GM19324 (cell line): ENCODE measurements around the gene OR13C2.
A peak's percentile ranks its signal among the peaks of the same experiment; 100 is the strongest.

ENCODE experiments used
- ATAC-seq: cut with Tn5 transposase; IDR thresholded peaks from one replicate; pipeline ENCODE4 v1.9.1; 2021; ENCODE audit warnings: mild to moderate bottlenecking, moderate library complexity; ENCODE audit not compliant: unreplicated experiment, low FRiP score

Gene OR13C2

DNA sequence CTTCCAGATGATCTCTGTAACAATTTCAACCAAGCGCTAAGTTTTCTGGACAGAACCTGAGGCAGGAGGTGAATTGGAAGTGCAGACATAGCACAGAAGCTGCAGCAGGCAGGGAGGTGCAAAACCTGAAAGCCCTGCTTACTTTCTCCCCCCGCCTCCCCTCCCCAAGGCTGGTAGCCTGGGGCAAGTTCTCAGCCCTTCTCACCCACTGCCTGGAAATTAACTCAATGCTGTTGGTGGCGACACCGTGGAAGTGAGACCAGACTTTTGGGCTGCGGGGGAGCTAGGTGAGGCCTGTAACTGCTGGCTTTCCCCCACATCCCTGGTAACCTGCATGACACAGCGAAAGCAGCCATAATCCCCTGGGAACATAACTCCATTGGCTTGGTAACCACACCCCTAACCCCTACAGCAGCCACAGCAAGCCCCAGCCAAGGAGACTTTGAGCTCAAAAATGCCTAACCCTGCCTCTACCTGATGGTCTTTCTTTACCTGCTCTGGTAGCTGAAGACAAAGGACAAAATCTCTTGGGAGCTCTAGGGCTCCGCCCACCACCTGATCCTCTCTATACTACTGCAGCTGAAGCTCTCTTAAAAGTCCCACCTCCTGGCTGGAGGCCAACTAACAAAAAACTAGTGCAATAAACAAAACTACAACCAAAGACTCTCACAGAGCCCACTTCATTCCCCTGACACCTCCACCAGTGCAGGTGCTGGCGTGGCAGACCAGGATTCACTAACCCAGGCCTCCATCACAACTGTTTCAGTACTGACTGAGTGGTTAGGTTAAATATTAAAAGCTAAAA lies 48.4 kb downstream of the OR13C2 start:
- ATAC-seq = peak; percentile 58

GRCh38 chr9:104555521-104555920 lies 49.9 kb downstream of the OR13C2 start:
- no peak for ATAC-seq
